Endothelial cell of umbilical vein (primary cell): ENCODE data around the gene ZNF263. TPM values are rescaled to one million over a fixed set of nuclear protein-coding genes. Genes with fewer than 3 reads are reported as not detected.

Experiments
- BruUV-seq: library from RNA; stranded (reverse); fragments of 400-500 nt; replicated peaks from 2 replicates; lab custom pipeline; 2021; lab: Mats Ljungman, UMichigan
- CTCF ChIA-PET: fragments of 300-600, 350-600 bp; sonication (Branson Sonifier 250); formaldehyde crosslinking; loops from one replicate; lab custom pipeline; 2021; ENCODE audit warnings: antibody characterized with exemption, inconsistent platforms; lab: Charles Lee
- POLR2A ChIA-PET: fragments of 300-600, 350-600 bp; sonication (Branson Sonifier 250); formaldehyde crosslinking; loops from one replicate; lab custom pipeline; 2021; ENCODE audit warnings: antibody characterized with exemption, inconsistent platforms; lab: Charles Lee
- DNase-seq: peaks from one replicate; pipeline ENCODE4 v3.0.0-alpha.2; 2011; ENCODE audit warnings: low read depth, low spot score
- FAIRE-seq: peaks from 2 replicates; lab custom pipeline; 2011; peaks lifted over from hg19 to GRCh38; lab: Jason Lieb, UNC
- H2AFZ ChIP-seq: 2 replicates; pipeline ENCODE4 v1.6.0; 2012; ENCODE audit warnings: low read depth, low read length, control low read depth, inconsistent platforms
- H3K27ac ChIP-seq: 2 replicates; pipeline ENCODE4 v1.5.1; 2011; ENCODE audit warnings: low read depth, mild to moderate bottlenecking, control low read depth, low read length, moderate library complexity; ENCODE audit not compliant: insufficient read depth
- H3K27me3 ChIP-seq, 2 experiments: 2 replicates each; pipeline versions ENCODE4 v1.6.0 to v1.6.1; 2011; ENCODE audit warnings: low read length in 2 of 2, mixed read lengths in 1 of 2; ENCODE audit not compliant: control insufficient read depth in 2 of 2, insufficient read depth in 2 of 2
- H3K36me3 ChIP-seq, 2 experiments: 2 replicates in 1 of 2; 3 replicates in 1 of 2; pipeline ENCODE4 v1.5.1; 2011; ENCODE audit warnings: low read length in 2 of 2, mild to moderate bottlenecking in 1 of 2, moderate library complexity in 1 of 2; ENCODE audit not compliant: control insufficient read depth in 2 of 2, insufficient read depth in 2 of 2; ENCODE audit errors: extremely low read depth in 1 of 2
- H3K4me1 ChIP-seq: 3 replicates; pipeline ENCODE4 v1.5.1; 2011; ENCODE audit warnings: mild to moderate bottlenecking, low read length; ENCODE audit not compliant: control insufficient read depth, insufficient read depth; ENCODE audit errors: extremely low read depth
- H3K4me2 ChIP-seq: 2 replicates; pipeline ENCODE4 v1.6.1; 2011; ENCODE audit warnings: low read length, control low read depth, mixed read lengths; ENCODE audit not compliant: insufficient read depth
- H3K4me3 ChIP-seq, 3 experiments: fragments of 200-600 bp in 1 of 3; sonication (generic), shearing (Covaris generic) in 1 of 3; replicated peaks in 1 of 3; 2 replicates each; pipeline ENCODE4 v1.5.1; 2011 to 2016; ENCODE audit warnings: control low read depth in 3 of 3, low read length in 3 of 3, mild to moderate bottlenecking in 2 of 3, inconsistent platforms in 1 of 3, low read depth in 1 of 3, moderate library complexity in 1 of 3; ENCODE audit not compliant: insufficient read depth in 1 of 3
- H3K79me2 ChIP-seq: 2 replicates; pipeline ENCODE4 v1.6.0; 2012; ENCODE audit warnings: low read length, inconsistent platforms; ENCODE audit not compliant: control insufficient read depth, insufficient read depth
- H3K9ac ChIP-seq: replicated peaks from 2 replicates; pipeline ENCODE3; 2011; ENCODE audit warnings: low read length, control low read depth; ENCODE audit not compliant: insufficient read depth; ENCODE audit errors: extremely low read depth
- H3K9me1 ChIP-seq: replicated peaks from 3 replicates; pipeline ENCODE4 v1.6.0; 2011; ENCODE audit warnings: mild to moderate bottlenecking, low read length; ENCODE audit not compliant: control insufficient read depth, insufficient read depth; ENCODE audit errors: extremely low read depth
- H3K9me3 ChIP-seq: replicated peaks from 2 replicates; pipeline ENCODE4 v1.5.1; 2012; ENCODE audit warnings: low read length, inconsistent platforms; ENCODE audit not compliant: control insufficient read depth, insufficient read depth
- H4K20me1 ChIP-seq: replicated peaks from 2 replicates; pipeline ENCODE3; 2011; ENCODE audit warnings: mild to moderate bottlenecking, low read length; ENCODE audit not compliant: control insufficient read depth, insufficient read depth; ENCODE audit errors: extremely low read depth
- CTCF ChIP-seq, 2 donors: IDR thresholded peaks; 1 replicate in 1 of 2; 2 replicates in 1 of 2; pipeline ENCODE4 v1.5.1; 2011; ENCODE audit warnings: low read length in 2 of 2, mild to moderate bottlenecking in 2 of 2, moderate library complexity in 2 of 2, control low read depth in 1 of 2, inconsistent platforms in 1 of 2, low read depth in 1 of 2; ENCODE audit not compliant: insufficient read depth in 1 of 2; ENCODE audit errors: extremely low read depth in 1 of 2
- EZH2 ChIP-seq: IDR thresholded peaks from 2 replicates; pipeline ENCODE4 v1.6.1; 2012; ENCODE audit warnings: borderline replicate concordance, low read depth, mild to moderate bottlenecking, moderate library complexity, low read length, inconsistent platforms; ENCODE audit not compliant: severe bottlenecking
- FOS ChIP-seq: IDR thresholded peaks from 2 replicates; pipeline ENCODE4 v1.6.1; 2011; ENCODE audit warnings: mild to moderate bottlenecking, low read length, moderate library complexity, borderline replicate concordance; ENCODE audit not compliant: insufficient read depth
- GATA2 ChIP-seq: IDR thresholded peaks from 2 replicates; pipeline ENCODE4 v1.7.0; 2011; ENCODE audit warnings: low read depth, mild to moderate bottlenecking, moderate library complexity, mixed read lengths, low read length; ENCODE audit not compliant: insufficient read length, insufficient read depth
- JUN ChIP-seq: IDR thresholded peaks from 2 replicates; pipeline ENCODE4 v1.6.1; 2011; ENCODE audit warnings: borderline replicate concordance, low read depth; ENCODE audit not compliant: insufficient read length, insufficient read depth
- MAX ChIP-seq: IDR thresholded peaks from 2 replicates; pipeline ENCODE4 v1.6.1; 2011; ENCODE audit not compliant: insufficient read depth, insufficient read length
- MYC ChIP-seq: IDR thresholded peaks from one replicate; pipeline ENCODE4 v1.6.1; 2011; ENCODE audit warnings: mild to moderate bottlenecking, low read depth, low read length
- POLR2A ChIP-seq: IDR thresholded peaks from 2 replicates; pipeline ENCODE4 v1.6.1; 2012; ENCODE audit warnings: low read depth, mild to moderate bottlenecking, control low read depth, low read length
- POLR2AphosphoS5 ChIP-seq: IDR thresholded peaks from 2 replicates; pipeline ENCODE4 v1.6.1; 2012; ENCODE audit warnings: low read depth, mild to moderate bottlenecking, control low read depth, low read length, moderate library complexity; ENCODE audit not compliant: insufficient read depth
- dilution Hi-C: fragments of 300-500 bp; cut with MboI; formaldehyde crosslinking; loops from one replicate; pipeline ENCODE4 v1.15.0; 2019; ENCODE audit warnings: low sequenced_read_pairs; ENCODE audit not compliant: extremely low pct_ligation_motif_present
- intact Hi-C: fragments of 100-400 bp; cut with micrococcal nuclease; formaldehyde crosslinking; loops from one replicate; pipeline ENCODE4 v1.10.0; 2022
- polyA plus RNA-seq, 4 experiments: library from polyadenylated mRNA; depleted of rRNA in 3 of 4; stranded (reverse) in 3 of 4; unstranded in 1 of 4; fragments of >200 nt; gene quantifications; 2 replicates each; pipeline versions ENCODE4 v1.2.1 to v1.2.3, GENCODE V29; 2011 to 2012; ENCODE audit warnings: missing spikeins in 1 of 4
- total RNA-seq: library from RNA; stranded (reverse); gene quantifications from 2 replicates; pipeline ENCODE4 v1.2.3, GENCODE V29; 2021

The ZNF263 gene
- total and polyA plus RNA-seq, 2 donors (not counting 3 experiments of a cell fraction or from before 2014, with no cell fraction given): 10.9 to 20.8 TPM

DNA sequence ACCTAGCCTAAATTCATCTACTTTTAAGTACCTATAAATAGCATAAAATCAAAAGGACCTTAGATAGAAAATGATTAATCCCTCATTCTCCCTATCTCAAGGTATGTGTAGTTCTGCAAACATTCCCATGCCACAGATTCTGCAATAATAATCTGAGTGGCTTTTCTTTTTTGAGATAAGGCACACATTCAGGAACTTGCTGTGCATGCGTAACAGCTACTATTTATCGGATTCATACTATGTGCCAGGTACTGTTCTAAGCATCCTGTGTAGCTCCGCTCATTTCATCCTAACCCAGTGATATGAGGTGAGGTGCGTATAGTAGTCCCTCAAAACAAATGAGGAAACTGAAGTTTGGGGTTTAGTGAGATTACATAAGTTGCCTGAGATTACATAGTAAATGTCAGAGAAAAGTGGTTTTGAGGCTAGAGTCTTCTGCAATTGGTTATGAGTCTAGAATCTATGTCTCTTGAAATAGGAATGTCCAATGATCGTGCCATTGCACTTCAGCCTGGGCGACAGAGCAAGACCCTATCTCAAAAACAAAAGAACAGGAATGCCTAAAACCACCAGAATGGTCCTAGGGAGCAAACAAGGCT lies 2.0 kb upstream of the ZNF263 start:
- H2AFZ ChIP-seq: no peak overlapping the region
- FAIRE-seq (no peak), DNase-seq (no peak)
- H3K4me1 ChIP-seq: peaks cover 13% of the 10 kb centered on the region
- H3K9me1 ChIP-seq: no peaks in the 10 kb centered on the region
- H3K27ac ChIP-seq: no peak overlapping the region
- TF ChIP-seq POLR2AphosphoS5 (no peak), FOS (no peak), GATA2 (no peak), MAX (no peak), EZH2 (no peak), JUN (no peak), POLR2A (no peak), MYC (no peak), CTCF (IDR thresholded peaks at IDR 0.05; ENCODE audit: extremely low read depth in 1 of 2, insufficient read depth in 1 of 2, low read depth in 1 of 2, low read length in 2 of 2) (no peak)
- peaks cover 28% of the 10 kb centered on the region for H3K79me2 ChIP-seq
- ChIA-PET POLR2A (no interaction called here), CTCF (no interaction called here)
- peaks cover 14 to 22% of the 10 kb centered on the region in 2 experiments for H3K27me3 ChIP-seq
- H3K36me3 ChIP-seq: peaks cover 0 to 3% of the 10 kb centered on the region in 2 experiments
- H4K20me1 ChIP-seq: no peaks in the 10 kb centered on the region
- BruUV-seq: no TSS peak
- H3K4me2 ChIP-seq: no peak overlapping the region
- intact Hi-C loops: no loop called here
- no peak overlapping the region for H3K4me3 ChIP-seq
- dilution Hi-C loops: no loop called here
- H3K9me3 ChIP-seq: no peaks in the 10 kb centered on the region
- no peak overlapping the region for H3K9ac ChIP-seq
